A673 (cell line): Measurements from ENCODE around the gene DOK4. TPM values are rescaled to one million over a fixed set of nuclear protein-coding genes. Genes with fewer than 3 reads are reported as not detected.

ENCODE experiments used
- BruUV-seq: library from RNA; stranded (reverse); fragments of 400-500 nt; replicated peaks from 2 replicates; lab custom pipeline; 2021; lab: Mats Ljungman, UMichigan
- CTCF ChIA-PET: fragments of 300-600 bp; sonication (Branson Sonifier 250); formaldehyde crosslinking; loops from one replicate; lab custom pipeline; 2022; ENCODE audit warnings: antibody characterized with exemption; lab: Charles Lee
- POLR2A ChIA-PET: fragments of 300-600 bp; sonication (Branson Sonifier 250); formaldehyde crosslinking; loops from one replicate; lab custom pipeline; 2022; ENCODE audit warnings: antibody characterized with exemption; ENCODE audit not compliant: low non-redundant PET; lab: Charles Lee
- DNase-seq: peaks from one replicate; pipeline ENCODE4 v3.0.0-alpha.2; 2015; ENCODE audit warnings: low spot score
- H3K27ac ChIP-seq: fragments of 200-600 bp; sonication (generic); 2 replicates; pipeline ENCODE4 v1.5.1; 2016; ENCODE audit warnings: mixed run types, low read depth, mild to moderate bottlenecking, mixed read lengths, antibody characterized with exemption, low read length; ENCODE audit not compliant: poor library complexity, severe bottlenecking
- H3K27me3 ChIP-seq: fragments of 200-600 bp; sonication (generic); replicated peaks from 2 replicates; pipeline ENCODE4 v1.6.1; 2017; ENCODE audit warnings: mixed run types, low read depth, mild to moderate bottlenecking, mixed read lengths, antibody characterized with exemption, low read length; ENCODE audit not compliant: insufficient read depth, poor library complexity
- H3K36me3 ChIP-seq: fragments of 200-600 bp; sonication (generic); 2 replicates; pipeline ENCODE4 v1.6.1; 2016; ENCODE audit warnings: mixed run types, mild to moderate bottlenecking, mixed read lengths, antibody characterized with exemption, low read length; ENCODE audit not compliant: insufficient read depth, poor library complexity, severe bottlenecking
- H3K4me1 ChIP-seq: fragments of 200-600 bp; sonication (generic); 2 replicates; pipeline ENCODE4 v1.6.1; 2017; ENCODE audit warnings: mixed run types, mild to moderate bottlenecking, mixed read lengths, antibody characterized with exemption, low read length; ENCODE audit not compliant: insufficient read depth, poor library complexity, severe bottlenecking
- H3K4me3 ChIP-seq: fragments of 200-600 bp; sonication (generic); 2 replicates; pipeline ENCODE4 v1.5.1; 2016; ENCODE audit warnings: low read depth, mixed run types, mild to moderate bottlenecking, mixed read lengths, low read length; ENCODE audit not compliant: poor library complexity, severe bottlenecking
- H3K9me3 ChIP-seq: fragments of 200-600 bp; sonication (generic); 2 replicates; pipeline ENCODE4 v1.6.1; 2016; ENCODE audit warnings: mixed run types, low read depth, mild to moderate bottlenecking, mixed read lengths, antibody characterized with exemption, low read length; ENCODE audit not compliant: poor library complexity, severe bottlenecking
- CTCF ChIP-seq: fragments of 300-800, 200-600 bp; sonication (generic); conservative IDR thresholded peaks from 2 replicates; pipeline ENCODE4 v1.5.1; 2017; ENCODE audit warnings: low read depth, mild to moderate bottlenecking, antibody characterized with exemption, low read length, moderate library complexity, mixed read lengths
- EZH2 ChIP-seq: fragments of 200-600 bp; sonication (generic); IDR thresholded peaks from 2 replicates; pipeline ENCODE4 v1.6.1; 2017; ENCODE audit warnings: borderline replicate concordance, low read depth, mild to moderate bottlenecking, mixed read lengths, antibody characterized with exemption, low read length; ENCODE audit not compliant: poor library complexity, severe bottlenecking
- intact Hi-C: fragments of 100-400 bp; cut with micrococcal nuclease; formaldehyde crosslinking; loops from one replicate; pipeline ENCODE4 v1.10.0; 2022; ENCODE audit not compliant: unreplicated experiment
- total RNA-seq: library from RNA; stranded (reverse); gene quantifications from 2 replicates; pipeline ENCODE4 v1.2.3, GENCODE V29; 2021

The DOK4 gene
- total RNA-seq, 1 experiment from 2014 or later, result 14.3 TPM

- H3K36me3 ChIP-seq, result peaks cover 16% of the 10 kb centered on the region
- TF ChIP-seq EZH2, result no peak
- TF ChIP-seq CTCF, result no peak
- ChIA-PET POLR2A (interaction anchor here (0.5 to 0.9 kb wide), 2 partner anchors 58 to 517 kb away, joined by 4 to 15 read pairs; no protein-coding TSS in a partner anchor), CTCF (interaction anchor here (0.7 to 1.7 kb wide), 3 partner anchors 12 to 72 kb away, joined by 3 to 7 read pairs (median 6); partner anchors contain the start of gene POLR2C)
- no peaks in the 10 kb centered on the region for H3K9me3 ChIP-seq
- BruUV-seq, result TSS peak; percentile 57
- no peaks in the 10 kb centered on the region for H3K4me1 ChIP-seq
- H3K27ac ChIP-seq, result peak within 1 kb of the TSS; percentile 97
- DNase-seq, result peak; percentile 97
- no peaks in the 10 kb centered on the region for H3K27me3 ChIP-seq
- intact Hi-C loops, result no loop called here
- H3K4me3 ChIP-seq, result peak within 1 kb of the TSS; percentile 94
Observed at GRCh38 chr16:57447186-57447962, 38.9 kb downstream of the DOK4 start, which contains the start of the genes CIAPIN1 and COQ9. Gene CIAPIN1 (minus strand): TSS chr16:57447385. CDS start chr16:57440928, 6,457 bp downstream. Gene COQ9 (plus strand): TSS chr16:57447479. CDS start chr16:57447506, 27 bp downstream.

- intact Hi-C loops, result no loop called here
- BruUV-seq, result no TSS peak
- DNase-seq, result peak; percentile 34
- no peaks in the 10 kb centered on the region for H3K4me1 ChIP-seq
- no peaks in the 10 kb centered on the region for H3K9me3 ChIP-seq
- peak overlapping the region; percentile 97 for H3K27ac ChIP-seq
- CTCF ChIA-PET, result interaction anchor here (0.7 to 1.7 kb wide), 3 partner anchors 13 to 73 kb away, joined by 3 to 7 read pairs (median 6); partner anchors contain the start of gene POLR2C
- peaks cover 8% of the 10 kb centered on the region for H3K36me3 ChIP-seq
- POLR2A ChIA-PET, result no interaction called here
- no peak for TF ChIP-seq EZH2
- TF ChIP-seq CTCF, result no peak
- H3K4me3 ChIP-seq, result peak overlapping the region; percentile 94
- H3K27me3 ChIP-seq, result no peaks in the 10 kb centered on the region
Observed at GRCh38 chr16:57446531-57447185, 39.6 kb downstream of the DOK4 start.

- intact Hi-C loops, result no loop called here
- H3K36me3 ChIP-seq, result peaks cover 9% of the 10 kb centered on the region
- ChIA-PET POLR2A (no interaction called here), CTCF (no interaction called here)
- H3K4me3 ChIP-seq, result no peak overlapping the region
- H3K27me3 ChIP-seq, result no peaks in the 10 kb centered on the region
- no peak overlapping the region for H3K27ac ChIP-seq
- TF ChIP-seq EZH2 (no peak), CTCF (no peak)
- BruUV-seq, result no TSS peak
- H3K9me3 ChIP-seq, result peaks cover 8% of the 10 kb centered on the region
- no peaks in the 10 kb centered on the region for H3K4me1 ChIP-seq
- no peak for DNase-seq
Observed at GRCh38 chr16:57445510-57445909, 40.8 kb downstream of the DOK4 start.
